GM23338 (cell line): ENCODE measurements around the gene TELO2. TPM values are rescaled to one million over a fixed set of nuclear protein-coding genes. Genes with fewer than 3 reads are reported as not detected.

Experiments used
- ATAC-seq: fragments of 200-7000 bp; cut with Tn5 transposase; 3 replicates; pipeline ENCODE4 v1.9.1; 2020
- DNase-seq: peaks from one replicate; pipeline ENCODE4 v3.0.0-alpha.2; 2015; ENCODE audit warnings: low spot score
- H2AFZ ChIP-seq: fragments of 200-600 bp; sonication (generic); 2 replicates; pipeline ENCODE4 v1.8.0; 2016; ENCODE audit warnings: antibody characterized with exemption, mild to moderate bottlenecking, moderate library complexity
- H3F3A ChIP-seq: fragments of 200-600 bp; sonication (generic); replicated peaks from 2 replicates; pipeline ENCODE4 v1.8.0; 2017; ENCODE audit warnings: antibody characterized with exemption, mixed run types, low read depth
- H3K27ac ChIP-seq: fragments of 200-600 bp; sonication (generic); 2 replicates; pipeline ENCODE4 v1.6.1; 2016; ENCODE audit warnings: low read depth
- H3K27me3 ChIP-seq: fragments of 200-600 bp; sonication (generic); 2 replicates; pipeline ENCODE4 v1.8.0; 2016; ENCODE audit warnings: mild to moderate bottlenecking, mixed run types, moderate library complexity; ENCODE audit not compliant: insufficient read depth
- H3K36me3 ChIP-seq: fragments of 200-600 bp; sonication (generic); 2 replicates; pipeline ENCODE4 v1.8.0; 2016; ENCODE audit warnings: mild to moderate bottlenecking; ENCODE audit not compliant: insufficient read depth
- H3K4me1 ChIP-seq: fragments of 200-600 bp; sonication (generic); 2 replicates; pipeline ENCODE4 v1.8.0; 2016; ENCODE audit warnings: mild to moderate bottlenecking, moderate library complexity; ENCODE audit not compliant: insufficient read depth
- H3K4me2 ChIP-seq: fragments of 200-600 bp; sonication (generic); 2 replicates; pipeline ENCODE4 v1.7.1; 2017; ENCODE audit warnings: mixed run types
- H3K4me3 ChIP-seq: fragments of 200-600 bp; sonication (generic); 2 replicates; pipeline ENCODE4 v1.6.1; 2016; ENCODE audit warnings: mixed run types
- H3K79me2 ChIP-seq: fragments of 200-600 bp; sonication (generic); replicated peaks from 2 replicates; pipeline ENCODE4 v1.8.0; 2017; ENCODE audit warnings: mild to moderate bottlenecking; ENCODE audit not compliant: insufficient read depth
- H3K9me2 ChIP-seq: fragments of 200-600 bp; sonication (generic); 2 replicates; pipeline ENCODE4 v1.8.0; 2017; ENCODE audit not compliant: insufficient read depth
- H4K20me1 ChIP-seq: fragments of 200-600 bp; sonication (generic); replicated peaks from 2 replicates; pipeline ENCODE4 v1.8.0; 2017; ENCODE audit warnings: mild to moderate bottlenecking; ENCODE audit not compliant: insufficient read depth
- H3K27ac Mint-ChIP-seq: 2 replicates; pipeline ENCODE4 v1.8.0; 2020; ENCODE audit warnings: inconsistent platforms, mild to moderate bottlenecking, moderate library complexity, mixed read lengths
- H3K27me3 Mint-ChIP-seq: 3 replicates; pipeline ENCODE4 v1.8.0; 2022; ENCODE audit warnings: low read depth, mild to moderate bottlenecking, moderate library complexity, mixed read lengths, inconsistent platforms; ENCODE audit not compliant: insufficient read depth, poor library complexity
- H3K36me3 Mint-ChIP-seq: 3 replicates; pipeline ENCODE4 v1.8.0; 2021; ENCODE audit warnings: low read depth, mild to moderate bottlenecking, inconsistent platforms, moderate library complexity, mixed read lengths
- H3K4me1 Mint-ChIP-seq: 3 replicates; pipeline ENCODE4 v1.8.0; 2020; ENCODE audit warnings: mild to moderate bottlenecking, inconsistent platforms, mixed read lengths
- H3K4me3 Mint-ChIP-seq: 3 replicates; pipeline ENCODE4 v1.8.0; 2021; ENCODE audit warnings: moderate library complexity, mild to moderate bottlenecking, inconsistent platforms, mixed read lengths
- H3K9me3 Mint-ChIP-seq: 3 replicates; pipeline ENCODE4 v1.8.0; 2020; ENCODE audit warnings: moderate library complexity, mild to moderate bottlenecking, inconsistent platforms, mixed read lengths
- CREB1 ChIP-seq: fragments of 250-450 bp; sonication (Bioruptor Pico); IDR thresholded peaks from 2 replicates; pipeline ENCODE4 v1.5.0; 2020; ENCODE audit warnings: low read depth, mild to moderate bottlenecking, moderate library complexity
- CTCF ChIP-seq, 2 experiments: fragments of 200-600 bp in 1 of 2; sonication (generic) in 1 of 2; conservative IDR thresholded peaks; 2 replicates each; pipeline versions ENCODE4 v1.5.1 to v1.6.1; 2016 to 2017; ENCODE audit warnings: antibody characterized with exemption in 2 of 2, low read depth in 2 of 2, mild to moderate bottlenecking in 2 of 2, moderate library complexity in 1 of 2
- ETS1 ChIP-seq: IDR thresholded peaks from 2 replicates; pipeline ENCODE4 v1.6.1; 2016; ENCODE audit warnings: antibody characterized with exemption
- EZH2 ChIP-seq: fragments of 200-600 bp; sonication (generic); IDR thresholded peaks from one replicate; pipeline ENCODE4 v1.8.0; 2017; ENCODE audit warnings: antibody characterized with exemption, mild to moderate bottlenecking, low read depth; ENCODE audit not compliant: unreplicated experiment
- EZH2phosphoT487 ChIP-seq: fragments of 200-600 bp; sonication (generic); IDR thresholded peaks from one replicate; pipeline ENCODE4 v1.8.1; 2018; ENCODE audit warnings: antibody characterized with exemption; ENCODE audit not compliant: unreplicated experiment
- JUNB ChIP-seq: IDR thresholded peaks from one replicate; pipeline ENCODE4 v1.6.1; 2016; ENCODE audit warnings: antibody characterized with exemption; ENCODE audit not compliant: unreplicated experiment
- NANOG ChIP-seq: IDR thresholded peaks from 2 replicates; pipeline ENCODE4 v1.6.1; 2016; ENCODE audit warnings: antibody characterized with exemption, borderline replicate concordance
- POLR2AphosphoS5 ChIP-seq: IDR thresholded peaks from 2 replicates; pipeline ENCODE4 v1.6.1; 2016; ENCODE audit warnings: antibody characterized with exemption, low read depth
- REST ChIP-seq: IDR thresholded peaks from one replicate; pipeline ENCODE4 v1.6.1; 2018; ENCODE audit warnings: antibody characterized with exemption; ENCODE audit not compliant: unreplicated experiment
- STAT1 ChIP-seq: IDR thresholded peaks from one replicate; pipeline ENCODE4 v1.6.1; 2016; ENCODE audit warnings: antibody characterized with exemption; ENCODE audit not compliant: unreplicated experiment
- ZNF114 ChIP-seq: fragments of 250-450 bp; sonication (Bioruptor Pico); IDR thresholded peaks from 2 replicates; pipeline ENCODE4 v1.5.0; 2020; ENCODE audit warnings: mild to moderate bottlenecking, moderate library complexity
- ZNF331 ChIP-seq: fragments of 250-450 bp; sonication (Bioruptor Pico); IDR thresholded peaks from 2 replicates; pipeline ENCODE4 v1.5.0; 2020; ENCODE audit warnings: low read depth, mild to moderate bottlenecking, moderate library complexity
- ZNF462 ChIP-seq: fragments of 250-450 bp; sonication (Bioruptor Pico); IDR thresholded peaks from 2 replicates; pipeline ENCODE4 v1.5.0; 2020; ENCODE audit warnings: mild to moderate bottlenecking, moderate library complexity
- polyA plus RNA-seq: library from polyadenylated mRNA; unstranded; fragments of >200 nt; fragmentation: Nextera tagmentation; extraction: Ambion mirVana; gene quantifications from 2 replicates; pipeline ENCODE4 v1.2.1, GENCODE V29; 2016
- total RNA-seq: library from RNA; depleted of rRNA; stranded (reverse); fragments of >200 nt; shearing (Covaris generic); gene quantifications from 2 replicates; pipeline ENCODE4 v1.2.3, GENCODE V29; 2014

The TELO2 gene
- total and polyA plus RNA-seq, 2 experiments from 2014 or later: 45.4 to 76.0 TPM

GRCh38 chr16:1514507-1514906, 21.3 kb downstream of the TELO2 start:
- H3K4me1 Mint-ChIP-seq: no peaks in the 10 kb centered on the region

More at GRCh38 chr16:1514507-1514906, 21.3 kb downstream of the TELO2 start:
- Mint-ChIP-seq H3K9me3 (peaks cover 16% of the 10 kb centered on the region; the same call in 2 of the 3 replicates), H3K27me3 (peaks cover 10% of the 10 kb centered on the region), H3K36me3 (peaks cover 41% of the 10 kb centered on the region), H3K4me3 (no peak overlapping the region), H3K27ac (no peak overlapping the region)
- TF ChIP-seq ZNF462 (CRISPR knock-in tag): no peak
- no peak for TF ChIP-seq EZH2phosphoT487
- TF ChIP-seq STAT1: no peak
- TF ChIP-seq JUNB: no peak
- TF ChIP-seq ZNF114: no peak
- TF ChIP-seq CREB1 (CRISPR knock-in tag): no peak
- TF ChIP-seq ZNF331 (CRISPR knock-in tag): no peak
- TF ChIP-seq EZH2: no peak
- no peak for TF ChIP-seq ETS1
- TF ChIP-seq CTCF (conservative IDR thresholded peaks at IDR 0.05; ENCODE audit: low read depth in 2 of 2): no peak
- TF ChIP-seq POLR2AphosphoS5: no peak
- no peak for TF ChIP-seq NANOG
- TF ChIP-seq REST: no peak
- DNase-seq: no peak
- Histone ChIP-seq H3K79me2 (no peaks in the 10 kb centered on the region), H3K27me3 (no peaks in the 10 kb centered on the region), H3K4me2 (no peak overlapping the region), H2AFZ (no peak overlapping the region), H3F3A (no peaks in the 10 kb centered on the region), H3K27ac (no peak overlapping the region), H4K20me1 (no peaks in the 10 kb centered on the region; the same call in 1 of the 2 replicates), H3K9me2 (no peaks in the 10 kb centered on the region), H3K4me3 (no peak overlapping the region), H3K4me1 (no peaks in the 10 kb centered on the region), H3K36me3 (no peaks in the 10 kb centered on the region)
- no peak for ATAC-seq
